ENCODE measurements around the gene CCL1. TPM values are rescaled to one million over a fixed set of nuclear protein-coding genes. Genes with fewer than 3 reads are reported as not detected.

Gene CCL1
- polyA plus RNA-seq, 1 of the 3 experiments (the other 2 are of a cell fraction) = not detected

- no peak for TF ChIP-seq REST (IDR thresholded peaks at IDR 0.05; ENCODE audit: low read depth, low read length)
- no peak for TF ChIP-seq NFIC (IDR thresholded peaks at IDR 0.05; ENCODE audit: borderline replicate concordance)
Measured at GRCh38 chr17:34375426-34375997, 12.5 kb upstream of the CCL1 start (continued).

GRCh38 chr17:34374457-34374856, 11.4 kb upstream of the CCL1 start:
- Histone ChIP-seq H3K36me3 (replicated peaks in 1 of 2; ENCODE audit: control insufficient read depth in 1 of 2, insufficient read depth in 2 of 2, low read length in 1 of 2) (no peaks in the 10 kb centered on the region), H3K27me3 (ENCODE audit: insufficient read depth) (no peaks in the 10 kb centered on the region; the same call in 1 of the 2 replicates), H3K9me3 (no peaks in the 10 kb centered on the region), H4K20me1 (ENCODE audit: insufficient read depth) (no peaks in the 10 kb centered on the region), H3K9ac (no peak overlapping the region), H2AFZ (ENCODE audit: low read depth) (no peak overlapping the region), H3K4me1 (ENCODE audit: control insufficient read depth in 1 of 2, insufficient read depth in 2 of 2, low read depth in 1 of 2, low read length in 1 of 2) (no peaks in the 10 kb centered on the region), H3K79me2 (ENCODE audit: insufficient read depth) (no peaks in the 10 kb centered on the region), H3K27ac (ENCODE audit: low read depth in 2 of 2, low read length in 1 of 2) (no peak overlapping the region), H3K4me2 (no peak overlapping the region), H3K4me3 (ENCODE audit: low read depth in 2 of 2, low read length in 1 of 2) (no peak overlapping the region), H3F3A (replicated peaks; ENCODE audit: insufficient read depth) (no peaks in the 10 kb centered on the region), H3K9me2 (no peaks in the 10 kb centered on the region)
- CTCF ChIA-PET = interaction anchor here (2.7 kb wide), 1 partner anchor 13 kb away, joined by 14 read pairs; no protein-coding TSS in a partner anchor
- POLR2A ChIA-PET = no interaction called here
- TF ChIP-seq USF1 (IDR thresholded peaks at IDR 0.05; ENCODE audit: borderline replicate concordance, low read depth) (no peak), RAD21 (IDR thresholded peaks at IDR 0.05; ENCODE audit: low read length) (no peak), TEAD4 (IDR thresholded peaks at IDR 0.05; ENCODE audit: borderline replicate concordance, insufficient read depth) (no peak), PBX3 (IDR thresholded peaks at IDR 0.05) (no peak), MEF2A (IDR thresholded peaks at IDR 0.05; ENCODE audit: borderline replicate concordance, low read depth) (no peak), YY1 (IDR thresholded peaks at IDR 0.05; ENCODE audit: low read depth) (no peak), POLR2AphosphoS5 (IDR thresholded peaks at IDR 0.05; ENCODE audit: low read depth, low read length) (no peak), EZH2phosphoT487 (IDR thresholded peaks at IDR 0.05; ENCODE audit: borderline replicate concordance, low read depth) (no peak), CTCF (IDR thresholded peaks at IDR 0.05) (no peak), EP300 (IDR thresholded peaks at IDR 0.05; ENCODE audit: borderline replicate concordance in 1 of 2, low read depth in 1 of 2, low read length in 1 of 2) (no peak), MAX (IDR thresholded peaks at IDR 0.05; ENCODE audit: low read depth) (no peak), NFIC (IDR thresholded peaks at IDR 0.05; ENCODE audit: borderline replicate concordance) (no peak), RFX5 (IDR thresholded peaks at IDR 0.05; ENCODE audit: low read length) (no peak), RCOR1 (IDR thresholded peaks at IDR 0.05; ENCODE audit: low read length) (no peak)
- 52% methylated on average over 5 of the region's 5 CpGs for WGBS (ENCODE audit: low lambda C conversion rate)
- DNase-seq = no peak

All from SK-N-SH (cell line).